Cardiac muscle cell (in vitro differentiated cells and primary cell): Measurements from ENCODE around the gene MMP17. TPM values are rescaled to one million over a fixed set of nuclear protein-coding genes. Genes with fewer than 3 reads are reported as not detected.

ENCODE experiments used
- DNase-seq, 2 donors: peaks; one replicate each; pipeline versions ENCODE4 v3.0.0 to v3.0.0-alpha.2; 2010 to 2017; ENCODE audit warnings: low read depth in 1 of 2, low spot score in 1 of 2
- H3K27ac ChIP-seq: fragments of 200-600 bp; sonication (generic); 2 replicates; pipeline ENCODE4 v1.5.1; 2016
- H3K27me3 ChIP-seq: fragments of 200-600 bp; sonication (generic); 2 replicates; pipeline ENCODE4 v1.6.0; 2016; ENCODE audit warnings: control low read depth
- H3K36me3 ChIP-seq: fragments of 200-600 bp; sonication (generic); 2 replicates; pipeline ENCODE4 v1.5.1; 2016; ENCODE audit warnings: control low read depth
- H3K4me1 ChIP-seq: fragments of 200-600 bp; sonication (generic); 2 replicates; pipeline ENCODE4 v1.8.1; 2017; ENCODE audit warnings: low read depth, mild to moderate bottlenecking, mixed run types
- H3K4me3 ChIP-seq: fragments of 200-600 bp; sonication (generic); 2 replicates; pipeline ENCODE4 v1.5.1; 2016; ENCODE audit warnings: mild to moderate bottlenecking
- H3K9me3 ChIP-seq: fragments of 200-600 bp; sonication (generic); 2 replicates; pipeline ENCODE4 v1.5.1; 2017; ENCODE audit warnings: low read depth, mild to moderate bottlenecking, control low read depth
- polyA plus RNA-seq: library from polyadenylated mRNA; unstranded; fragments of >200 nt; fragmentation: Nextera tagmentation; extraction: Ambion mirVana; gene quantifications from 2 replicates; pipeline ENCODE4 v1.2.1, GENCODE V29; 2016
- total RNA-seq: library from RNA; depleted of rRNA; stranded (reverse); fragments of >200 nt; gene quantifications from 2 replicates; pipeline ENCODE4 v1.2.3, GENCODE V29; 2016
- TF ChIP-seq, protein P1 (sequence below): IDR thresholded peaks from 2 replicates; pipeline ENCODE4 v1.5.1; 2012; ENCODE audit warnings: low read depth, mild to moderate bottlenecking, low read length

MMP17 gene
- total and polyA plus RNA-seq, 2 experiments from 2014 or later, result 0.71 TPM; not detected in 1

- Histone ChIP-seq H3K4me1 (no peaks in the 10 kb centered on the region), H3K36me3 (peaks cover 10% of the 10 kb centered on the region), H3K4me3 (no peak overlapping the region), H3K27ac (no peak overlapping the region), H3K27me3 (no peaks in the 10 kb centered on the region), H3K9me3 (no peaks in the 10 kb centered on the region)
- TF ChIP-seq, protein P1, sequence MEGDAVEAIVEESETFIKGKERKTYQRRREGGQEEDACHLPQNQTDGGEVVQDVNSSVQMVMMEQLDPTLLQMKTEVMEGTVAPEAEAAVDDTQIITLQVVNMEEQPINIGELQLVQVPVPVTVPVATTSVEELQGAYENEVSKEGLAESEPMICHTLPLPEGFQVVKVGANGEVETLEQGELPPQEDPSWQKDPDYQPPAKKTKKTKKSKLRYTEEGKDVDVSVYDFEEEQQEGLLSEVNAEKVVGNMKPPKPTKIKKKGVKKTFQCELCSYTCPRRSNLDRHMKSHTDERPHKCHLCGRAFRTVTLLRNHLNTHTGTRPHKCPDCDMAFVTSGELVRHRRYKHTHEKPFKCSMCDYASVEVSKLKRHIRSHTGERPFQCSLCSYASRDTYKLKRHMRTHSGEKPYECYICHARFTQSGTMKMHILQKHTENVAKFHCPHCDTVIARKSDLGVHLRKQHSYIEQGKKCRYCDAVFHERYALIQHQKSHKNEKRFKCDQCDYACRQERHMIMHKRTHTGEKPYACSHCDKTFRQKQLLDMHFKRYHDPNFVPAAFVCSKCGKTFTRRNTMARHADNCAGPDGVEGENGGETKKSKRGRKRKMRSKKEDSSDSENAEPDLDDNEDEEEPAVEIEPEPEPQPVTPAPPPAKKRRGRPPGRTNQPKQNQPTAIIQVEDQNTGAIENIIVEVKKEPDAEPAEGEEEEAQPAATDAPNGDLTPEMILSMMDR, result no peak
- no peak for DNase-seq
Measured at GRCh38 chr12:131796411-131796736, 31.8 kb upstream of the MMP17 start.

DNA sequence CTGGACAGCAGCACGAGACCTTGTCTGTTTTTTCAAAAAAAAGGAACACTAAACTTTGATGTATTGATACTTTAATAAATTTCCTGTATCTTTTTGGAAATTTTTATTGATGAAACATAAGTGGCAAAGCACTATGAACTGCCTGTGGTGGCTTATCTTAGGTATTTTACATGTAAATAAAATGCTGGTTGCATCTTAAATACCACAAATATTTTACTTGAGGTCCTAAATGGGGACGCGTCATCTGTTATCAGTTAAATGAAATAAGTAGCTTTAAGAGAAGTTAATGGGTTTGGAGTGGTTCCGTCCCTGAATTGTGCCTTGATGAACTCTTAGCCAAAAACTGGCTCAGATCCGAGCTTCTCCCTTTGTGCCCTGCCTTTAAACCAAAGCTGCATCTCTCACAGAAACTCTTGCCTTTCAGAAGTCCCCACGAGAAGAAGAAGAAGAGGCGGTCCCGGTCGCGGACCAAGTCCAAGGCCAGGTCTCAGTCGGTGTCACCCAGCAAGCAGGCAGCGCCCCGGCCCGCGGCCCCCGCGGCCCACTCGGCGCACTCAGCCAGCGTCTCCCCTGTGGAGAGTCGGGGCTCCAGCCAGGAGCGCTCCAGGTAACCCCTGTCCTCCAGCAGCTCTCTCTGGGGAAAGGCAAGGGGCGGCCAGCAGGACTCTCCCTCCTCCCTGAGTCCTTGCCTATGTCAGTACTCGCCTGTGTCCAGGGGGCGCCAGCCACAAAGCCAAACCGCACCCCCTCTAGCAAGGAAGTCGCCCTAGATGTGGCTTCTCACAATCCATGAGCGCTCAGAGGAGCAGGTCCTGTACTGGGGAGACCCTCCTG, 31.2 kb upstream of the MMP17 start:
- TF ChIP-seq, protein P1, result no peak
- no peak for DNase-seq
- Histone ChIP-seq H3K4me1 (no peaks in the 10 kb centered on the region), H3K4me3 (no peak overlapping the region), H3K27ac (no peak overlapping the region), H3K36me3 (peaks cover 10% of the 10 kb centered on the region), H3K9me3 (no peaks in the 10 kb centered on the region), H3K27me3 (no peaks in the 10 kb centered on the region)

DNA sequence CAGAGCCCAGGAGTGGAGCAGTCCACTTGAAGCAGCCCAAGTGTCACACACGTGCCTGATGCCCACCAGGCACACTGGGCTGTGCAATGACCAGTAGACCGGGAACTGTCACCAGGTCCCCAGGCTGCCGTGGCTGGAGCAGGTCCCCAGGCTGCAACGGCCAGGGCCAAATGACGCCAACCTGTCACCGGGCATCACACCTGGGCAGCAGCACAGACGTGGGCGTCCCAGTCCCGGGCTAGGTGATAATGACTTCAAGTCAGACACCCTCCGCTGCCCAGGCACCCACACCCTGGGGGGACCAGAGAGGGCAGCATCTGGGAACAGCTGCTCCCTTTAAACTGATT, 30.6 kb upstream of the MMP17 start:
- Histone ChIP-seq H3K36me3 (peaks cover 10% of the 10 kb centered on the region), H3K4me3 (no peak overlapping the region), H3K9me3 (no peaks in the 10 kb centered on the region), H3K27me3 (no peaks in the 10 kb centered on the region), H3K27ac (no peak overlapping the region), H3K4me1 (no peaks in the 10 kb centered on the region)
- TF ChIP-seq, protein P1, result no peak
- no peak for DNase-seq

- no peak overlapping the region for H3K27ac ChIP-seq
- H3K9me3 ChIP-seq, result no peaks in the 10 kb centered on the region
- no peaks in the 10 kb centered on the region for H3K27me3 ChIP-seq
- TF ChIP-seq, protein P1, result no peak
- H3K4me3 ChIP-seq, result no peak overlapping the region
- peaks cover 10% of the 10 kb centered on the region for H3K36me3 ChIP-seq
- H3K4me1 ChIP-seq, result no peaks in the 10 kb centered on the region
- no peak for DNase-seq
Measured at GRCh38 chr12:131799195-131799594, 29.0 kb upstream of the MMP17 start.

- TF ChIP-seq, protein P1, result no peak
- DNase-seq, result no peak
- H3K36me3 ChIP-seq, result peaks cover 10% of the 10 kb centered on the region
- H3K27ac ChIP-seq, result no peak overlapping the region
- H3K27me3 ChIP-seq, result no peaks in the 10 kb centered on the region
- no peak overlapping the region for H3K4me3 ChIP-seq
- H3K9me3 ChIP-seq, result no peaks in the 10 kb centered on the region
- no peaks in the 10 kb centered on the region for H3K4me1 ChIP-seq
Measured at GRCh38 chr12:131799828-131800593, 28.2 kb upstream of the MMP17 start.
